A549 (cell line): ENCODE results near the gene HOXB4. TPM values are rescaled to one million over a fixed set of nuclear protein-coding genes. Genes with fewer than 3 reads are reported as not detected.

Experiments used
- ATAC-seq, 2 experiments: fragments of 200-7000 bp in 1 of 2; fragments of >200 bp in 1 of 2; cut with Nextera tagmentation in 1 of 2; cut with Tn5 transposase in 1 of 2; 3 replicates each; pipeline versions ENCODE4 v1.8.0 to v1.9.1; 2018 to 2020; ENCODE audit warnings: mild to moderate bottlenecking in 1 of 2, moderate library complexity in 1 of 2
- CTCF ChIA-PET: fragments of 300-600 bp; sonication (Branson Sonifier 250); formaldehyde crosslinking; extraction: SDS; loops from one replicate; lab custom pipeline; 2021; ENCODE audit warnings: antibody characterized with exemption, inconsistent platforms; lab: Yijun Ruan, JAX
- POLR2A ChIA-PET: fragments of 350-600 bp; formaldehyde crosslinking; extraction: SDS; loops from one replicate; lab custom pipeline; 2021; ENCODE audit warnings: antibody characterized with exemption, inconsistent platforms; lab: Yijun Ruan, JAX
- DNase-seq, 2 experiments: peaks; one replicate each; pipeline versions ENCODE4 v3.0.0 to v3.0.0-alpha.2; 2011 to 2016; ENCODE audit warnings: low read depth in 1 of 2, low spot score in 1 of 2
- FAIRE-seq: peaks from 2 replicates; lab custom pipeline; 2011; peaks lifted over from hg19 to GRCh38; lab: Jason Lieb, UNC
- H3K27ac ChIP-seq, 2 experiments: fragments of >200 bp; sonication (Bioruptor Twin); formaldehyde crosslinking; 3 replicates each; pipeline ENCODE4 v1.5.1; 2016 to 2017
- H3K4me1 ChIP-seq: fragments of >200 bp; sonication (Bioruptor Twin); formaldehyde crosslinking; 3 replicates; pipeline ENCODE4 v1.6.1; 2016
- H3K4me2 ChIP-seq: fragments of >200 bp; sonication (Bioruptor Twin); formaldehyde crosslinking; 3 replicates; pipeline ENCODE4 v1.6.1; 2016
- H3K4me3 ChIP-seq: fragments of >200 bp; sonication (Bioruptor Twin); formaldehyde crosslinking; 3 replicates; pipeline ENCODE4 v1.5.1; 2016
- H3K9me3 ChIP-seq: fragments of >200 bp; sonication (Bioruptor Twin); formaldehyde crosslinking; 3 replicates; pipeline ENCODE4 v1.6.1; 2016
- CBX2 ChIP-seq: fragments of 200-600 bp; sonication (generic); IDR thresholded peaks from 2 replicates; pipeline ENCODE4 v1.6.1; 2016; ENCODE audit warnings: low read depth, mild to moderate bottlenecking, borderline replicate concordance
- CHD2 ChIP-seq: fragments of 150-350 bp; IDR thresholded peaks from 2 replicates; pipeline ENCODE4 v1.6.1; 2014; ENCODE audit warnings: low read length; ENCODE audit not compliant: partially characterized antibody
- ESRRA ChIP-seq: fragments of 150-350 bp; IDR thresholded peaks from 2 replicates; pipeline ENCODE4 v1.6.1; 2014; ENCODE audit warnings: mild to moderate bottlenecking, low read length, borderline replicate concordance
- FOSL2 ChIP-seq, 2 experiments: fragments of 450-650 bp in 1 of 2; fragments of >200 bp in 1 of 2; sonication (Bioruptor Twin) in 1 of 2; formaldehyde crosslinking; IDR thresholded peaks; 2 replicates each; pipeline versions ENCODE4 v1.5.0 to v1.6.1; 2016 to 2020; ENCODE audit warnings: mild to moderate bottlenecking in 1 of 2, moderate library complexity in 1 of 2
- HEYL ChIP-seq: fragments of 250-450 bp; sonication (Bioruptor Pico); IDR thresholded peaks from 2 replicates; pipeline ENCODE4 v1.8.0; 2021; ENCODE audit warnings: mild to moderate bottlenecking, moderate library complexity
- HOXA7 ChIP-seq: fragments of 250-450 bp; sonication (Bioruptor Pico); IDR thresholded peaks from 2 replicates; pipeline ENCODE4 v1.5.0; 2020; ENCODE audit warnings: mild to moderate bottlenecking, moderate library complexity
- HOXB13 ChIP-seq: fragments of 250-450 bp; sonication (Bioruptor Pico); IDR thresholded peaks from 2 replicates; pipeline ENCODE4 v1.5.0; 2020; ENCODE audit warnings: low read depth, mild to moderate bottlenecking, moderate library complexity
- JUNB ChIP-seq: fragments of >200 bp; sonication (Bioruptor Twin); formaldehyde crosslinking; IDR thresholded peaks from 2 replicates; pipeline ENCODE4 v1.6.1; 2016
- KDM5A ChIP-seq: fragments of 200-600 bp; sonication (generic); IDR thresholded peaks from 2 replicates; pipeline ENCODE4 v1.6.1; 2016; ENCODE audit warnings: antibody characterized with exemption, mild to moderate bottlenecking
- MAX ChIP-seq: IDR thresholded peaks from 2 replicates; pipeline ENCODE4 v1.6.1; 2012
- MAZ ChIP-seq: fragments of 150-350 bp; IDR thresholded peaks from 2 replicates; pipeline ENCODE4 v1.6.1; 2014; ENCODE audit warnings: antibody characterized with exemption, low read depth, low read length, borderline replicate concordance
- NFE2L2 ChIP-seq: fragments of 150-350 bp; conservative IDR thresholded peaks from 2 replicates; pipeline ENCODE4 v1.6.1; 2014; ENCODE audit warnings: low read length
- PHF8 ChIP-seq: fragments of 200-600 bp; sonication (generic); IDR thresholded peaks from 2 replicates; pipeline ENCODE4 v1.6.1; 2016; ENCODE audit warnings: low read depth, mild to moderate bottlenecking, antibody characterized with exemption, moderate library complexity, borderline replicate concordance
- POLR2A ChIP-seq: IDR thresholded peaks from 2 replicates; pipeline ENCODE4 v1.6.1; 2012; ENCODE audit warnings: mild to moderate bottlenecking, low read length
- RARB ChIP-seq: fragments of 250-450 bp; sonication (Bioruptor Pico); IDR thresholded peaks from 2 replicates; pipeline ENCODE4 v1.8.0; 2021; ENCODE audit warnings: mild to moderate bottlenecking, moderate library complexity
- REST ChIP-seq: fragments of 200-600 bp; sonication (generic); IDR thresholded peaks from 2 replicates; pipeline ENCODE4 v1.6.1; 2016; ENCODE audit warnings: antibody characterized with exemption, mild to moderate bottlenecking, moderate library complexity
- TP53 ChIP-seq: fragments of 250-450 bp; sonication (Bioruptor Pico); IDR thresholded peaks from 2 replicates; pipeline ENCODE4 v1.5.0; 2021; ENCODE audit warnings: mild to moderate bottlenecking, moderate library complexity
- ZSCAN20 ChIP-seq: fragments of 250-450 bp; sonication (Bioruptor Pico); IDR thresholded peaks from 2 replicates; pipeline ENCODE4 v1.8.0; 2022; ENCODE audit warnings: mild to moderate bottlenecking, moderate library complexity
- WGBS: methylation state at CpG from one replicate; pipeline ENCODE4 v1.1.6; 2017; ENCODE audit errors: missing lambda C conversion rate; 5-methylcytosine and 5-hydroxymethylcytosine counted together
- polyA plus RNA-seq, 4 experiments: library from polyadenylated mRNA; depleted of rRNA in 3 of 4; stranded (reverse); fragments of >200 nt; fragmentation: RNase III in 1 of 4; extraction: RNeasy Plus Mini Kit Qiagen cat#74134 plus additional on column Dnase treatment in 1 of 4; gene quantifications; 2 replicates in 3 of 4; 3 replicates in 1 of 4; pipeline ENCODE4 v1.2.3, GENCODE V29; 2011 to 2017
- TF ChIP-seq, protein P1 (sequence below): IDR thresholded peaks from 2 replicates; pipeline ENCODE4 v1.6.1; 2012; ENCODE audit warnings: low read depth, borderline replicate concordance

Gene HOXB4
- polyA plus RNA-seq, 2 of the 4 experiments (the other 2 are of a cell fraction): 0.30 to 0.74 TPM

DNA sequence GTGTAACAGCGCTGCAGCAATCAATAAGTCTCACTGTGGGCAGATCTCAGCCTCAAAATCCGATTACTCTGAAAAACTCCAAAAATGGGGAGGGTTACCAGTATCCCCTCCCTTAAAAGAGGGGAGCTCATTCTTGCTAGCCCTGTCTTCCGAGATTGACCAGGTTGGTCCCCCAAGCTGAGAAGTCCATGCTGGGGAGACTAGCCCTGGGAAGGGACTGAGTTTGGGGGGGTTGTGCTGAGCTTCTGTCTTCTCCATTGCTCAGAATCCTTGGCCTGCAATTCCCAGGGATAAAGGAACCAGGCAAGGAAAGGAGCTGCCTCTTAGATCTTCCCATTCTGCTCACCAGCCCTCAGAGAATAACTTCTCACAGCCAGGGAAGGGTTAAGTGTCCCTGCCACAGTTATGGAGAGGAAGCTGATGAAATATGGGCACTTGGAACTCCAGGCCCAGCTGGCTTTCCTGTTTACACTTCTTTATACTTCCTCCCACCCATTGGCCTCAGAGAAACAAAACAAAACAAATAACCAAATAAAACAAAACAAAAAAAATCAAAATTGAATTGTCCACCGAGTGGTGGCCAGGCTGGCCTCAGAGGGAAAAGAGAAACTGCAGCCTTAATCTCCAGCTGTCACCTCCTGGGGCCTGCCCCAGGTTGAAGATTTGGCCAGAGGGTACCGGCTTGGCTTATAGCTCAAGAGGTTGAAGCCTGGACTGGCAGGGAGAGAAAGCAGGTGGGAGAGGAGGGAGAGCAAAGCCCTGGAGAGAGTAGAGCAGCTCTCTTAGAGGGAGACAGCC, 9.3 kb upstream of the HOXB4 start:
- 67% methylated on average over 5 of the region's 5 CpGs for WGBS

GRCh38 chr17:48586355-48587258, 8.5 kb upstream of the HOXB4 start:
- TF ChIP-seq CBX2 (no peak), HOXA7 (CRISPR knock-in tag) (no peak)
- Histone ChIP-seq H3K4me2 (peak overlapping the region; percentile 99), H3K9me3 (no peaks in the 10 kb centered on the region), H3K27ac (peak overlapping the region; percentile 71 to 86; a peak in 5 of 6 replicates), H3K4me1 (peaks cover 21% of the 10 kb centered on the region), H3K4me3 (no peak overlapping the region; the same call in 2 of the 3 replicates)
- POLR2A ChIA-PET: no interaction called here
- no peak for ATAC-seq
- no peak for FAIRE-seq
- CTCF ChIA-PET: interaction anchor here (1.0 to 3.5 kb wide), 10 partner anchors 23 to 371 kb away, joined by 3 to 19 read pairs (median 4); no protein-coding TSS in a partner anchor
- 87% methylated on average over 34 of the region's 34 CpGs for WGBS
- no peak for DNase-seq

More for the DNA sequence above, 9.3 kb upstream of the HOXB4 start:
- no peak overlapping the region for H3K4me3 ChIP-seq
- H3K4me1 ChIP-seq: peaks cover 21% of the 10 kb centered on the region
- FAIRE-seq (no peak), ATAC-seq (no peak), DNase-seq (peak in 1 of 2 experiments; percentile 39)
- peak overlapping the region; percentile 15; the same call in 2 of the 3 replicates for H3K4me2 ChIP-seq
- H3K9me3 ChIP-seq: no peaks in the 10 kb centered on the region
- POLR2A ChIA-PET: interaction anchor here (1.2 kb wide), 1 partner anchor 17 kb away, joined by 3 read pairs; no protein-coding TSS in a partner anchor
- CTCF ChIA-PET: interaction anchor here (0.7 to 3.5 kb wide), 25 partner anchors 22 to 543 kb away, joined by 3 to 19 read pairs (median 3); no protein-coding TSS in a partner anchor
- peak overlapping the region; percentile 41 to 61; a peak in 4 of 6 replicates for H3K27ac ChIP-seq
- no peak for TF ChIP-seq HEYL (CRISPR knock-in tag)

- Histone ChIP-seq H3K27ac (peak overlapping the region; percentile 71 to 86; a peak in 5 of 6 replicates), H3K4me3 (peak overlapping the region; percentile 56), H3K9me3 (no peaks in the 10 kb centered on the region), H3K4me1 (peaks cover 21% of the 10 kb centered on the region), H3K4me2 (peak overlapping the region; percentile 99)
- CTCF ChIA-PET: interaction anchor here (0.8 to 1.8 kb wide), 6 partner anchors 10 to 249 kb away, joined by 3 to 8 read pairs (median 4); no protein-coding TSS in a partner anchor
- POLR2A ChIA-PET: no interaction called here
- TF ChIP-seq JUNB (no peak), MAX (no peak), ZSCAN20 (CRISPR knock-in tag) (no peak), NFE2L2 (no peak), KDM5A (no peak), CBX2 (no peak)
- TF ChIP-seq, protein P1, sequence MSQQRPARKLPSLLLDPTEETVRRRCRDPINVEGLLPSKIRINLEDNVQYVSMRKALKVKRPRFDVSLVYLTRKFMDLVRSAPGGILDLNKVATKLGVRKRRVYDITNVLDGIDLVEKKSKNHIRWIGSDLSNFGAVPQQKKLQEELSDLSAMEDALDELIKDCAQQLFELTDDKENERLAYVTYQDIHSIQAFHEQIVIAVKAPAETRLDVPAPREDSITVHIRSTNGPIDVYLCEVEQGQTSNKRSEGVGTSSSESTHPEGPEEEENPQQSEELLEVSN: no peak
- WGBS: 85% methylated on average over 2 of the region's 2 CpGs
- no peak for DNase-seq
- no peak for FAIRE-seq
- no peak for ATAC-seq
Observed at GRCh38 chr17:48584223-48584741, 6.1 kb upstream of the HOXB4 start.

DNA sequence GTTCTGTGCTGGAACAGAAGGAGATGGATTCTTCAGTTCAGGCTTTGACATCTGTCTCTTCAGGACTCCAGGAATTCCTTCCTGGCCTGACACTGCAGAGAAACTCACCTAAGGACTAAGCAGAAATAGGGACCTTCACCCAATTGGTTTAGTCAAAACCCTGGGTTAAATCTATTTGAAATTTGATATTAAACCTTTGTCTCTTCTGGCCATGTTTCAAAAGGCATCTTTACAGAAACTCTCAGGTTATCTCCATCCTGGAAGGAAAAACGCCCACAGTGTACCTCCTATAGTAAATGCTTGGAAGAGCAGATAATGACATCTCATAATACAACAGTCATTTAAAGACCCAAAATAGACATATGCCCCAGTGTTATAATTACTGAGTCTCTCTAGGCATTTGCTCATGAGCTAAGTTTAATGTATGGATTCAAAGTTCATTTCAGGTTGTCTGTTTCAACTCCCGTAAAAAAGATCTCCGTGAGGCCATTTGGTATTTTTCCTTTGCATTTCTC, 5.6 kb upstream of the HOXB4 start:
- H3K9me3 ChIP-seq: no peaks in the 10 kb centered on the region
- no peak overlapping the region for H3K27ac ChIP-seq
- peaks cover 21% of the 10 kb centered on the region for H3K4me1 ChIP-seq
- WGBS: 93% methylated on average over 3 of the region's 3 CpGs
- POLR2A ChIA-PET: no interaction called here
- CTCF ChIA-PET: interaction anchor here (0.7 to 1.8 kb wide), 12 partner anchors 9 to 368 kb away, joined by 3 to 8 read pairs (median 4); partner anchors contain the start of gene HOXB8
- ATAC-seq (no peak), DNase-seq (no peak), FAIRE-seq (no peak)
- H3K4me3 ChIP-seq: no peak overlapping the region
- H3K4me2 ChIP-seq: no peak overlapping the region
- TF ChIP-seq HEYL (CRISPR knock-in tag) (no peak), RARB (CRISPR knock-in tag) (no peak), PHF8 (no peak), ESRRA (no peak), FOSL2 (IDR thresholded peaks at IDR 0.05) (no peak), FOSL2 (CRISPR knock-in tag; IDR thresholded peaks at IDR 0.05) (no peak), MAZ (no peak), HOXB13 (CRISPR knock-in tag) (no peak), REST (no peak), POLR2A (no peak), TP53 (CRISPR knock-in tag) (no peak), CHD2 (no peak)
